ENCODE measurements around the gene COX7A2L. TPM values are rescaled to one million over a fixed set of nuclear protein-coding genes. Genes with fewer than 3 reads are reported as not detected.
A peak's percentile ranks its signal among the peaks of the same experiment; 100 is the strongest.

Gene COX7A2L
- total RNA-seq, 4 donors from 2014 or later, result 69.8 to 94.7 (median 89.1) TPM

- intact Hi-C loops (cut with DNase I; ENCODE audit: low total_unique reads), result no loop called here
- H3K4me1 ChIP-seq, result peaks cover 37 to 41% of the 10 kb centered on the region in 2 donors
- in situ Hi-C loops (cut with MboI; ENCODE audit: low sequenced_read_pairs in 4 of 4), result loop anchor here (5.0 to 25.0 kb wide), 3 partner anchors 262 to 497 kb away; no protein-coding TSS in a partner anchor
- TF ChIP-seq CTCF (IDR thresholded peaks at IDR 0.05 in 4 of 5, conservative IDR thresholded peaks at IDR 0.05 in 1 of 5) (no peak), POLR2A (IDR thresholded peaks at IDR 0.05) (no peak)
- H3K36me3 ChIP-seq, result no peaks in the 10 kb centered on the region
- DNase-seq (no peak), ATAC-seq (no peak)
- H3K4me3 ChIP-seq, result peak overlapping the region; percentile 86 to 99 (median 97)
- no peaks in the 10 kb centered on the region for H3K9me3 ChIP-seq
- peak overlapping the region; percentile 97 to 99 (median 98) for H3K27ac ChIP-seq
- no peaks in the 10 kb centered on the region for H3K27me3 ChIP-seq
Measured at GRCh38 chr2:42359304-42359964, 1.6 kb downstream of the COX7A2L start.

- H3K27ac ChIP-seq, result no peak overlapping the region
- peaks cover 20 to 27% of the 10 kb centered on the region in 2 donors for H3K4me1 ChIP-seq
- intact Hi-C loops (cut with DNase I; ENCODE audit: low total_unique reads) (no loop called here), in situ Hi-C loops (cut with MboI; ENCODE audit: low sequenced_read_pairs in 4 of 4) (loop anchor here (25.0 kb wide), 2 partner anchors 458 to 492 kb away; no protein-coding TSS in a partner anchor)
- no peak overlapping the region for H3K4me3 ChIP-seq
- TF ChIP-seq CTCF (IDR thresholded peaks at IDR 0.05 in 4 of 5, conservative IDR thresholded peaks at IDR 0.05 in 1 of 5) (no peak), POLR2A (IDR thresholded peaks at IDR 0.05) (no peak)
- H3K9me3 ChIP-seq, result no peaks in the 10 kb centered on the region
- no peak for DNase-seq
- H3K36me3 ChIP-seq, result peaks cover 0 to 19% of the 10 kb centered on the region in 2 donors
- no peak for ATAC-seq
- no peaks in the 10 kb centered on the region for H3K27me3 ChIP-seq
Measured at GRCh38 chr2:42353792-42354429, 7.1 kb downstream of the COX7A2L start.

- Histone ChIP-seq H3K9me3 (no peaks in the 10 kb centered on the region), H3K27ac (no peak overlapping the region), H3K4me1 (peaks cover 4 to 13% of the 10 kb centered on the region in 2 donors), H3K36me3 (peaks cover 0 to 19% of the 10 kb centered on the region in 2 donors), H3K27me3 (no peaks in the 10 kb centered on the region), H3K4me3 (no peak overlapping the region)
- in situ Hi-C loops (cut with MboI; ENCODE audit: low sequenced_read_pairs in 4 of 4) (loop anchor here (25.0 kb wide), 2 partner anchors 460 to 490 kb away; no protein-coding TSS in a partner anchor), intact Hi-C loops (cut with DNase I; ENCODE audit: low total_unique reads) (no loop called here)
- DNase-seq (no peak), ATAC-seq (no peak)
- TF ChIP-seq POLR2A (IDR thresholded peaks at IDR 0.05) (no peak), CTCF (IDR thresholded peaks at IDR 0.05 in 4 of 5, conservative IDR thresholded peaks at IDR 0.05 in 1 of 5) (no peak)
Measured at GRCh38 chr2:42351864-42352263, 9.2 kb downstream of the COX7A2L start.

GRCh38 chr2:42350434-42351063, 10.5 kb downstream of the COX7A2L start:
- intact Hi-C loops (cut with DNase I; ENCODE audit: low total_unique reads) (no loop called here), in situ Hi-C loops (cut with MboI; ENCODE audit: low sequenced_read_pairs in 4 of 4) (loop anchor here (25.0 kb wide), 2 partner anchors 462 to 488 kb away; no protein-coding TSS in a partner anchor)
- Histone ChIP-seq H3K4me3 (no peak overlapping the region), H3K4me1 (peaks cover 4 to 13% of the 10 kb centered on the region in 2 donors), H3K27ac (no peak overlapping the region), H3K27me3 (no peaks in the 10 kb centered on the region), H3K9me3 (no peaks in the 10 kb centered on the region), H3K36me3 (peaks cover 0 to 19% of the 10 kb centered on the region in 2 donors)
- TF ChIP-seq CTCF (IDR thresholded peaks at IDR 0.05 in 4 of 5, conservative IDR thresholded peaks at IDR 0.05 in 1 of 5) (no peak), POLR2A (IDR thresholded peaks at IDR 0.05) (no peak)
- ATAC-seq (no peak), DNase-seq (no peak)
